Gastroesophageal sphincter (tissue), 4 donors: Measurements from ENCODE around the gene AUTS2. TPM values are rescaled to one million over a fixed set of nuclear protein-coding genes. Genes with fewer than 3 reads are reported as not detected.

Source experiments
- ATAC-seq: fragments of 150-250 bp; one replicate; pipeline ENCODE4 v1.9.1; 2016; ENCODE audit warnings: mild to moderate bottlenecking, moderate library complexity
- H3K27ac ChIP-seq, 4 donors: fragments of 200-600 bp; sonication (generic) in 3 of 4; 1 replicate in 3 of 4; 2 replicates in 1 of 4; pipeline ENCODE4 v1.5.1; 2016 to 2019
- H3K27me3 ChIP-seq: fragments of 200-600 bp; sonication (generic); one replicate; pipeline ENCODE4 v1.5.1; 2019
- H3K36me3 ChIP-seq, 2 donors: fragments of 200-600 bp; sonication (generic); one replicate each; pipeline ENCODE4 v1.5.1; 2019; ENCODE audit warnings: control low read depth in 1 of 2
- H3K4me1 ChIP-seq, 3 donors: fragments of 200-600 bp; sonication (generic); 1 replicate in 2 of 3; 2 replicates in 1 of 3; pipeline ENCODE4 v1.5.1; 2016 to 2019; ENCODE audit warnings: control low read depth in 2 of 3
- H3K4me3 ChIP-seq, 2 donors: fragments of 200-600 bp; sonication (generic); one replicate each; pipeline ENCODE4 v1.5.1; 2019; ENCODE audit warnings: mild to moderate bottlenecking in 1 of 2, moderate library complexity in 1 of 2
- H3K9me3 ChIP-seq, 3 donors: fragments of 200-600 bp; sonication (generic); one replicate each; pipeline ENCODE4 v1.5.1; 2017 to 2019; ENCODE audit warnings: control low read depth in 2 of 3
- CTCF ChIP-seq, 4 experiments: fragments of 200-600 bp in 2 of 4; fragments of 450-650 bp in 2 of 4; sonication (generic) in 1 of 4; IDR thresholded peaks; one replicate each; pipeline ENCODE4 v1.5.1; 2017 to 2019; ENCODE audit warnings: antibody characterized with exemption in 4 of 4, mild to moderate bottlenecking in 2 of 4, moderate library complexity in 2 of 4
- EP300 ChIP-seq: sonication (generic); formaldehyde crosslinking; IDR thresholded peaks from one replicate; pipeline ENCODE4 v1.6.1; 2017; ENCODE audit warnings: antibody characterized with exemption, mild to moderate bottlenecking
- POLR2A ChIP-seq, 2 donors: fragments of 450-650 bp; IDR thresholded peaks; one replicate each; pipeline ENCODE4 v1.6.1; 2017; ENCODE audit warnings: antibody characterized with exemption in 2 of 2, mild to moderate bottlenecking in 2 of 2, moderate library complexity in 1 of 2
- POLR2AphosphoS5 ChIP-seq: sonication (generic); formaldehyde crosslinking; IDR thresholded peaks from one replicate; pipeline ENCODE4 v1.6.1; 2017; ENCODE audit warnings: antibody characterized with exemption
- WGBS, 2 donors: methylation state at CpG; one replicate each; pipeline ENCODE4 v1.1.5; 2018; ENCODE audit warnings: low coverage in 1 of 2; 5-methylcytosine and 5-hydroxymethylcytosine counted together
- total RNA-seq, 4 donors: library from RNA; depleted of rRNA; stranded (reverse); fragments of >200 nt; gene quantifications; one replicate each; pipeline ENCODE4 v1.1.0, GENCODE V29; 2016

AUTS2 gene
- total RNA-seq, 4 donors from 2014 or later = 12.2 to 48.7 (median 44.1) TPM

DNA sequence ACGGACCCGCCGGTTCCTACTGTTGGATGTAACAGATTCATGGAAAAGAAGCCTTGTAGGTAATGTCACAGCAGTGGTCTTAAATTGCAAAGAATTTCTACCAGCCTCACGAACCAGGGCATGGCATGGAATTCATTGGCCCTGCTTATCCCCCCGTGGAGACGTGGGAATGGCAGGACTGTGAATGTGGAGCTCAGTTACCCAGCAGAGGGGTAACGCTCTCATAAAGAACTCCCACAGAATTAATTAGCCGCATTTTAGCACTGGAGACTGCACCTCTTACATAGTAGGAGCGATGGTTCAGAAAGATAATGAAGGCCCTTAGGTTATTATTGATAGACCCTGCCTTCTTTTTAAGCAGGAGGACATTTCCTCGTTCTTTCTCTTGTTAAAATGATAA, 715.4 kb downstream of the AUTS2 start:
- no peak overlapping the region for H3K27ac ChIP-seq
- H3K27me3 ChIP-seq = no peaks in the 10 kb centered on the region
- H3K4me3 ChIP-seq = no peak overlapping the region
- peaks cover 0 to 19% (median 3%) of the 10 kb centered on the region in 3 donors for H3K4me1 ChIP-seq
- ATAC-seq = no peak
- no peaks in the 10 kb centered on the region for H3K9me3 ChIP-seq
- WGBS, 2 donors = 89 to 93% methylated on average over 7 of the region's 10 CpGs
- H3K36me3 ChIP-seq = no peaks in the 10 kb centered on the region
- no peak for TF ChIP-seq POLR2AphosphoS5
- no peak for TF ChIP-seq EP300
- TF ChIP-seq POLR2A (IDR thresholded peaks at IDR 0.05) = no peak
- TF ChIP-seq CTCF (IDR thresholded peaks at IDR 0.05) = no peak

DNA sequence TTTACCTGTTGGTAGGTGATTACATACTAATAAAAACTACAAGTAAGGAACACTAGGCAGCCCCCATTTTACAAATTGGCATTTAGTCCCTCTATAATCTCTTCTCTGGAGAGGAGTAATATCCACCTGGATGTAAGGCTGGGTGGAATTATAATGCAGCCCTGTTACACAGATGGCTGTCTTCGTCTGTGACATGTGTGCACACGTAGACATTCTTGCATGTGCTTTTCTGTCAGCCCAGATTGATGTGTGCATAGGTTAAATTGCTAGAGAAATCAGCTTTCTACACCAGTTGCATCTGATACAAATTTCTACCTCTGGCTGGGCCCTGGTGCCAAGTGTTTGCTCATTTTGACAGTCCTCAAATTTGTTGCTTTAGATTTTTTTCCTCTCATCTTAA, 715.9 kb downstream of the AUTS2 start:
- no peak for ATAC-seq
- Histone ChIP-seq H3K9me3 (no peaks in the 10 kb centered on the region), H3K4me1 (peaks cover 2 to 23% (median 3%) of the 10 kb centered on the region in 3 donors), H3K27ac (no peak overlapping the region), H3K36me3 (no peaks in the 10 kb centered on the region), H3K27me3 (no peaks in the 10 kb centered on the region), H3K4me3 (no peak overlapping the region)
- WGBS, 2 donors = 89 to 100% methylated on average over 2 of the region's 2 CpGs
- TF ChIP-seq EP300 (no peak), POLR2A (IDR thresholded peaks at IDR 0.05) (no peak), CTCF (IDR thresholded peaks at IDR 0.05) (no peak), POLR2AphosphoS5 (no peak)

- Histone ChIP-seq H3K27me3 (no peaks in the 10 kb centered on the region), H3K27ac (peak overlapping the region in 1 of 4 donors; percentile 10)
- 66 to 68% methylated on average over 5 to 7 of the region's 7 CpGs for WGBS, 2 donors
Observed at GRCh38 chr7:70316745-70317144, 718.5 kb downstream of the AUTS2 start.

GRCh38 chr7:70317356-70317755, 719.1 kb downstream of the AUTS2 start:
- H3K9me3 ChIP-seq = no peaks in the 10 kb centered on the region
- no peaks in the 10 kb centered on the region for H3K36me3 ChIP-seq
- no peaks in the 10 kb centered on the region for H3K27me3 ChIP-seq
- H3K27ac ChIP-seq = peak overlapping the region in 2 of 4 donors; percentile 24 to 27
- no peak overlapping the region for H3K4me3 ChIP-seq
- peaks cover 2 to 27% (median 3%) of the 10 kb centered on the region in 3 donors for H3K4me1 ChIP-seq
- peak; percentile 53 for TF ChIP-seq POLR2AphosphoS5
- no peak for TF ChIP-seq EP300
- 17 to 21% methylated on average over 2 of the region's 2 CpGs for WGBS, 2 donors
- peak; percentile 22 for ATAC-seq

More at GRCh38 chr7:70316745-70317144, 718.5 kb downstream of the AUTS2 start:
- TF ChIP-seq POLR2A (IDR thresholded peaks at IDR 0.05) = no peak
- Histone ChIP-seq H3K36me3 (no peaks in the 10 kb centered on the region), H3K9me3 (no peaks in the 10 kb centered on the region), H3K4me3 (no peak overlapping the region), H3K4me1 (peaks cover 2 to 27% (median 3%) of the 10 kb centered on the region in 3 donors)
- ATAC-seq = no peak

DNA sequence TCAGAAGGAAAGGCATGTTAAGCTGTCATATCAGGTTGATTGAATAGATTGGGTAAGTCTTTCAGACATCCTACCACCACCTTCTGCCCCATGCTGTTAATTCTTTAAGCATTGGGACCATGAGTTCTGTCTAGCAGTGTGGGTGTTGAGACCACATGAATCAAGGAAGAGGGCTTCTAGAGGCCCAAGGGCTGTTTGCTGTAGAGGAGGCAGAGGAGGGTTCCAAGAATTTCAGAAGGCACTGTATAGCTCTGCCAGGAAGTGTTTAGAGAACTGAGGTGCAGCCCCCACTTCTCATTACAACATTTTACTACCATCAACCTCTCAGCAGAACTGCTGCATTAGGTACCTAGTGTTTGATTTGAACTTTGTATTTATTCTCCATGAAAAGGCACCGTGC, 720.2 kb downstream of the AUTS2 start:
- Histone ChIP-seq H3K27ac (no peak overlapping the region), H3K36me3 (no peaks in the 10 kb centered on the region), H3K27me3 (no peaks in the 10 kb centered on the region), H3K9me3 (no peaks in the 10 kb centered on the region), H3K4me1 (peaks cover 2 to 27% (median 3%) of the 10 kb centered on the region in 3 donors), H3K4me3 (no peak overlapping the region)
- TF ChIP-seq POLR2AphosphoS5 (no peak), EP300 (no peak), CTCF (IDR thresholded peaks at IDR 0.05) (no peak), POLR2A (IDR thresholded peaks at IDR 0.05) (no peak)
- 64 to 80% methylated on average over 1 of the region's 1 CpG for WGBS, 2 donors
- no peak for ATAC-seq

GRCh38 chr7:70319057-70319456, 720.8 kb downstream of the AUTS2 start:
- Histone ChIP-seq H3K4me3 (no peak overlapping the region), H3K36me3 (no peaks in the 10 kb centered on the region), H3K27me3 (no peaks in the 10 kb centered on the region), H3K27ac (no peak overlapping the region), H3K9me3 (no peaks in the 10 kb centered on the region), H3K4me1 (peaks cover 2 to 27% (median 3%) of the 10 kb centered on the region in 3 donors)
- no peak for ATAC-seq
- WGBS, 2 donors = 62 to 78% methylated on average over 2 of the region's 2 CpGs
- TF ChIP-seq EP300 (no peak), POLR2AphosphoS5 (no peak), CTCF (IDR thresholded peaks at IDR 0.05) (no peak), POLR2A (IDR thresholded peaks at IDR 0.05) (no peak)
